ENCODE results near the gene KLHL21. TPM values are rescaled to one million over a fixed set of nuclear protein-coding genes. Genes with fewer than 3 reads are reported as not detected.

Gene KLHL21
- total and polyA plus RNA-seq, 9 of the 15 experiments (the other 6 are each of a cell fraction or from before 2014, with no cell fraction given) = 2.1 to 42.1 (median 17.5) TPM

DNA sequence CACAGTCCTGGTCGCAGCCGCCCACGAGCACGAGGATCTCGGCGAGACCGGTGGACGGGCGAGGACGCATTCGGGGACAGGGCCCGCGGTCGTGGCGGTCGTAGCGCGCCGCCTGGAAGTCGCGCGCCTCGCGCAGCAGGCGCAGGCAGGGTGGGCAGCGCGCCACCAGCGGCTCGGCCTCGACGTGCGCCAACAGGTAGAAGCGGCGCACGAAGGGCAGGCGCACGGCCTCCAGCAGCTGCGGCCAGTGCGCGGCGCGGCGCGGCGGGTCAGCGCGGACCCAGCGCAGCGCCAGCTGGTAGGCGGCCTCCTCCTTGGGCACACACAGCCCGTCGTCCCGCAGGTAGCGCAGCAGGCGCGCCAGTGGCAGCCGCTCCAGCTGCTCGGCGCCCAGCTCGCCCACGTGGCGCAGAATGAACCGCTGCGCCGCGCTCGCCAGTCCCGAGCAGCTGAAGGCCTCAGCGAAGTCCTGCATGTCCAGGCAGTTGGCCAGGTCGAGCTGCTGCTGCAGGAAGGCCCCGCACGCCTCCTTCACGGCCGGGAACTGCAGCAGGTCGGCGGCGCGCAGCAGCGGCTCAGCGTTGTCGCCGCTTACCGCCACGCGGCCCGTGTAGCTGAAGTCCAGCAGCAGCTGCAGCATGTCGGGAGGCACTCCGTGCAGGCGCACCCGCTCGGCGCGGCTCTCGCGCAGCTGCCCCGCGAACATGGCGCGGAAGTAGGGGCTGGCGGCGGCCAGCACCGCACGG lies 573 bp downstream of the KLHL21 start (continued):
- TF ChIP-seq, protein P1, sequence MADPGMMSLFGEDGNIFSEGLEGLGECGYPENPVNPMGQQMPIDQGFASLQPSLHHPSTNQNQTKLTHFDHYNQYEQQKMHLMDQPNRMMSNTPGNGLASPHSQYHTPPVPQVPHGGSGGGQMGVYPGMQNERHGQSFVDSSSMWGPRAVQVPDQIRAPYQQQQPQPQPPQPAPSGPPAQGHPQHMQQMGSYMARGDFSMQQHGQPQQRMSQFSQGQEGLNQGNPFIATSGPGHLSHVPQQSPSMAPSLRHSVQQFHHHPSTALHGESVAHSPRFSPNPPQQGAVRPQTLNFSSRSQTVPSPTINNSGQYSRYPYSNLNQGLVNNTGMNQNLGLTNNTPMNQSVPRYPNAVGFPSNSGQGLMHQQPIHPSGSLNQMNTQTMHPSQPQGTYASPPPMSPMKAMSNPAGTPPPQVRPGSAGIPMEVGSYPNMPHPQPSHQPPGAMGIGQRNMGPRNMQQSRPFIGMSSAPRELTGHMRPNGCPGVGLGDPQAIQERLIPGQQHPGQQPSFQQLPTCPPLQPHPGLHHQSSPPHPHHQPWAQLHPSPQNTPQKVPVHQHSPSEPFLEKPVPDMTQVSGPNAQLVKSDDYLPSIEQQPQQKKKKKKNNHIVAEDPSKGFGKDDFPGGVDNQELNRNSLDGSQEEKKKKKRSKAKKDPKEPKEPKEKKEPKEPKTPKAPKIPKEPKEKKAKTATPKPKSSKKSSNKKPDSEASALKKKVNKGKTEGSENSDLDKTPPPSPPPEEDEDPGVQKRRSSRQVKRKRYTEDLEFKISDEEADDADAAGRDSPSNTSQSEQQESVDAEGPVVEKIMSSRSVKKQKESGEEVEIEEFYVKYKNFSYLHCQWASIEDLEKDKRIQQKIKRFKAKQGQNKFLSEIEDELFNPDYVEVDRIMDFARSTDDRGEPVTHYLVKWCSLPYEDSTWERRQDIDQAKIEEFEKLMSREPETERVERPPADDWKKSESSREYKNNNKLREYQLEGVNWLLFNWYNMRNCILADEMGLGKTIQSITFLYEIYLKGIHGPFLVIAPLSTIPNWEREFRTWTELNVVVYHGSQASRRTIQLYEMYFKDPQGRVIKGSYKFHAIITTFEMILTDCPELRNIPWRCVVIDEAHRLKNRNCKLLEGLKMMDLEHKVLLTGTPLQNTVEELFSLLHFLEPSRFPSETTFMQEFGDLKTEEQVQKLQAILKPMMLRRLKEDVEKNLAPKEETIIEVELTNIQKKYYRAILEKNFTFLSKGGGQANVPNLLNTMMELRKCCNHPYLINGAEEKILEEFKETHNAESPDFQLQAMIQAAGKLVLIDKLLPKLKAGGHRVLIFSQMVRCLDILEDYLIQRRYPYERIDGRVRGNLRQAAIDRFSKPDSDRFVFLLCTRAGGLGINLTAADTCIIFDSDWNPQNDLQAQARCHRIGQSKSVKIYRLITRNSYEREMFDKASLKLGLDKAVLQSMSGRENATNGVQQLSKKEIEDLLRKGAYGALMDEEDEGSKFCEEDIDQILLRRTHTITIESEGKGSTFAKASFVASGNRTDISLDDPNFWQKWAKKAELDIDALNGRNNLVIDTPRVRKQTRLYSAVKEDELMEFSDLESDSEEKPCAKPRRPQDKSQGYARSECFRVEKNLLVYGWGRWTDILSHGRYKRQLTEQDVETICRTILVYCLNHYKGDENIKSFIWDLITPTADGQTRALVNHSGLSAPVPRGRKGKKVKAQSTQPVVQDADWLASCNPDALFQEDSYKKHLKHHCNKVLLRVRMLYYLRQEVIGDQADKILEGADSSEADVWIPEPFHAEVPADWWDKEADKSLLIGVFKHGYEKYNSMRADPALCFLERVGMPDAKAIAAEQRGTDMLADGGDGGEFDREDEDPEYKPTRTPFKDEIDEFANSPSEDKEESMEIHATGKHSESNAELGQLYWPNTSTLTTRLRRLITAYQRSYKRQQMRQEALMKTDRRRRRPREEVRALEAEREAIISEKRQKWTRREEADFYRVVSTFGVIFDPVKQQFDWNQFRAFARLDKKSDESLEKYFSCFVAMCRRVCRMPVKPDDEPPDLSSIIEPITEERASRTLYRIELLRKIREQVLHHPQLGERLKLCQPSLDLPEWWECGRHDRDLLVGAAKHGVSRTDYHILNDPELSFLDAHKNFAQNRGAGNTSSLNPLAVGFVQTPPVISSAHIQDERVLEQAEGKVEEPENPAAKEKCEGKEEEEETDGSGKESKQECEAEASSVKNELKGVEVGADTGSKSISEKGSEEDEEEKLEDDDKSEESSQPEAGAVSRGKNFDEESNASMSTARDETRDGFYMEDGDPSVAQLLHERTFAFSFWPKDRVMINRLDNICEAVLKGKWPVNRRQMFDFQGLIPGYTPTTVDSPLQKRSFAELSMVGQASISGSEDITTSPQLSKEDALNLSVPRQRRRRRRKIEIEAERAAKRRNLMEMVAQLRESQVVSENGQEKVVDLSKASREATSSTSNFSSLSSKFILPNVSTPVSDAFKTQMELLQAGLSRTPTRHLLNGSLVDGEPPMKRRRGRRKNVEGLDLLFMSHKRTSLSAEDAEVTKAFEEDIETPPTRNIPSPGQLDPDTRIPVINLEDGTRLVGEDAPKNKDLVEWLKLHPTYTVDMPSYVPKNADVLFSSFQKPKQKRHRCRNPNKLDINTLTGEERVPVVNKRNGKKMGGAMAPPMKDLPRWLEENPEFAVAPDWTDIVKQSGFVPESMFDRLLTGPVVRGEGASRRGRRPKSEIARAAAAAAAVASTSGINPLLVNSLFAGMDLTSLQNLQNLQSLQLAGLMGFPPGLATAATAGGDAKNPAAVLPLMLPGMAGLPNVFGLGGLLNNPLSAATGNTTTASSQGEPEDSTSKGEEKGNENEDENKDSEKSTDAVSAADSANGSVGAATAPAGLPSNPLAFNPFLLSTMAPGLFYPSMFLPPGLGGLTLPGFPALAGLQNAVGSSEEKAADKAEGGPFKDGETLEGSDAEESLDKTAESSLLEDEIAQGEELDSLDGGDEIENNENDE (IDR thresholded peaks at IDR 0.05; ENCODE audit: low read depth, low read length) = no peak
- TF ChIP-seq ZNF785 (CRISPR knock-in tag; IDR thresholded peaks at IDR 0.05) (no peak), ZNF592 (IDR thresholded peaks at IDR 0.05) (peak; percentile 50), ARNT (IDR thresholded peaks at IDR 0.05) (no peak), BRD9 (IDR thresholded peaks at IDR 0.05; ENCODE audit: low read depth, partially characterized antibody) (no peak), ETV6 (IDR thresholded peaks at IDR 0.05; ENCODE audit: borderline replicate concordance in 1 of 2, low read depth in 2 of 2, low read length in 1 of 2) (no peak), ETV6 (CRISPR knock-in tag; IDR thresholded peaks at IDR 0.05; ENCODE audit: borderline replicate concordance) (0 out of 2 replicates have a peak, but pooled peaks have one; percentile 74)
- TF ChIP-seq, protein P2, sequence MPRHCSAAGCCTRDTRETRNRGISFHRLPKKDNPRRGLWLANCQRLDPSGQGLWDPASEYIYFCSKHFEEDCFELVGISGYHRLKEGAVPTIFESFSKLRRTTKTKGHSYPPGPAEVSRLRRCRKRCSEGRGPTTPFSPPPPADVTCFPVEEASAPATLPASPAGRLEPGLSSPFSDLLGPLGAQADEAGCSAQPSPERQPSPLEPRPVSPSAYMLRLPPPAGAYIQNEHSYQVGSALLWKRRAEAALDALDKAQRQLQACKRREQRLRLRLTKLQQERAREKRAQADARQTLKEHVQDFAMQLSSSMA (CRISPR knock-in tag; IDR thresholded peaks at IDR 0.05) = peak; percentile 90
